ENCODE measurements around the gene HMCN2. TPM values are rescaled to one million over a fixed set of nuclear protein-coding genes. Genes with fewer than 3 reads are reported as not detected.

Gene HMCN2
- total RNA-seq, 1 experiment from 2014 or later = 5.6 TPM

- TF ChIP-seq ATF6 (CRISPR knock-in tag; IDR thresholded peaks at IDR 0.05) (no peak), CREB1 (CRISPR knock-in tag; IDR thresholded peaks at IDR 0.05) (no peak), TEAD4 (CRISPR knock-in tag; IDR thresholded peaks at IDR 0.05) (no peak), KAT7 (CRISPR knock-in tag; IDR thresholded peaks at IDR 0.05; ENCODE audit: borderline replicate concordance) (no peak)
Measured at GRCh38 chr9:130347931-130348330, 82.4 kb downstream of the HMCN2 start (continued).

GRCh38 chr9:130348341-130348740 lies 82.8 kb downstream of the HMCN2 start:
- POLR2A ChIA-PET = no interaction called here
- H3K27me3 Mint-ChIP-seq (ENCODE audit: low read depth) = no peaks in the 10 kb centered on the region
- H3K36me3 Mint-ChIP-seq = no peaks in the 10 kb centered on the region
- TF ChIP-seq USF2 (CRISPR knock-in tag; IDR thresholded peaks at IDR 0.05) = no peak
- TF ChIP-seq NFYB (CRISPR knock-in tag; conservative IDR thresholded peaks at IDR 0.05; ENCODE audit: low read depth) = no peak
- TF ChIP-seq PRRX2 (CRISPR knock-in tag; IDR thresholded peaks at IDR 0.05) = no peak
- TF ChIP-seq SMAD4 (CRISPR knock-in tag; IDR thresholded peaks at IDR 0.05) = no peak
- TF ChIP-seq ZBTB43 (CRISPR knock-in tag; IDR thresholded peaks at IDR 0.05) = no peak
- TF ChIP-seq GTF2I (CRISPR knock-in tag; conservative IDR thresholded peaks at IDR 0.05) = no peak
- no peak for TF ChIP-seq MAX (CRISPR knock-in tag; IDR thresholded peaks at IDR 0.05)
- TF ChIP-seq ATF1 (CRISPR knock-in tag; IDR thresholded peaks at IDR 0.05) = no peak
- no peak for TF ChIP-seq FOXJ3 (CRISPR knock-in tag; IDR thresholded peaks at IDR 0.05; ENCODE audit: borderline replicate concordance)
- no peak for TF ChIP-seq FOXP4 (CRISPR knock-in tag; IDR thresholded peaks at IDR 0.05)
- no peak for TF ChIP-seq ETV6 (CRISPR knock-in tag; IDR thresholded peaks at IDR 0.05)
- TF ChIP-seq SOX15 (CRISPR knock-in tag; IDR thresholded peaks at IDR 0.05) = no peak
- TF ChIP-seq E2F5 (CRISPR knock-in tag; IDR thresholded peaks at IDR 0.05) = no peak
- TF ChIP-seq ZMAT4 (CRISPR knock-in tag; IDR thresholded peaks at IDR 0.05) = no peak
- no peak overlapping the region for H3K27ac Mint-ChIP-seq
- CTCF ChIA-PET = interaction anchor here (0.6 to 1.3 kb wide), 4 partner anchors 33 to 85 kb away, joined by 3 to 4 read pairs (median 3); no protein-coding TSS in a partner anchor
- H3K4me3 Mint-ChIP-seq = no peak overlapping the region
- DNase-seq (ENCODE audit: low spot score) (no peak), ATAC-seq (no peak)
- H3K4me1 Mint-ChIP-seq = 0 out of 2 replicates have a peak, but pooled peaks cover 3% of the 10 kb centered on the region
- H3K9me3 Mint-ChIP-seq = no peaks in the 10 kb centered on the region

All from WTC11 (cell line).